ENCODE measurements around the gene GADD45A. TPM values are rescaled to one million over a fixed set of nuclear protein-coding genes. Genes with fewer than 3 reads are reported as not detected.
A peak's percentile ranks its signal among the peaks of the same experiment; 100 is the strongest.
"Not testable (repeated sequence)": the region's sequence is repeated elsewhere in the genome, so short reads cannot be mapped to it uniquely, and the experiment has no call there.

The GADD45A gene
- total and polyA plus RNA-seq, 12 donors, result 5.3 to 26.9 (median 13.1) TPM

DNA sequence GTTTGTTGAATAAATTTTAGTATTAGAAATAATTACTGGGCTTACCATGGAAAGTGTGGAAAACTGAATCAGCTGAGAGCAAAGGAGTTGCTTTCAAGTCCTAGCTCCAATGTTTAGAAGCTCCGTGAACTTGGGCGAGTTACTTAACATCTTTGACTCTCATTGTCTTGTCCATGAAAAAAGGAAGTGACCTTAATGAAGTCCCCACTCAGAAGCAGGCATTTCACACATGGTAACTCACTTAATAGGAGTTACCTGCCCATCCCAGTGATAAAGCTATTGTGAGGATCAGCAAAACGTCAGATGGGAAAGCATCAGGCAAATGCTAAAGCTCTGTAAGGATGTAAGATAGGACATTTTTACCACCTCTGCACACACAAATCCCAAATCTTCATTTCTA lies 34.0 kb upstream of the GADD45A start:
- TF ChIP-seq, protein P1, sequence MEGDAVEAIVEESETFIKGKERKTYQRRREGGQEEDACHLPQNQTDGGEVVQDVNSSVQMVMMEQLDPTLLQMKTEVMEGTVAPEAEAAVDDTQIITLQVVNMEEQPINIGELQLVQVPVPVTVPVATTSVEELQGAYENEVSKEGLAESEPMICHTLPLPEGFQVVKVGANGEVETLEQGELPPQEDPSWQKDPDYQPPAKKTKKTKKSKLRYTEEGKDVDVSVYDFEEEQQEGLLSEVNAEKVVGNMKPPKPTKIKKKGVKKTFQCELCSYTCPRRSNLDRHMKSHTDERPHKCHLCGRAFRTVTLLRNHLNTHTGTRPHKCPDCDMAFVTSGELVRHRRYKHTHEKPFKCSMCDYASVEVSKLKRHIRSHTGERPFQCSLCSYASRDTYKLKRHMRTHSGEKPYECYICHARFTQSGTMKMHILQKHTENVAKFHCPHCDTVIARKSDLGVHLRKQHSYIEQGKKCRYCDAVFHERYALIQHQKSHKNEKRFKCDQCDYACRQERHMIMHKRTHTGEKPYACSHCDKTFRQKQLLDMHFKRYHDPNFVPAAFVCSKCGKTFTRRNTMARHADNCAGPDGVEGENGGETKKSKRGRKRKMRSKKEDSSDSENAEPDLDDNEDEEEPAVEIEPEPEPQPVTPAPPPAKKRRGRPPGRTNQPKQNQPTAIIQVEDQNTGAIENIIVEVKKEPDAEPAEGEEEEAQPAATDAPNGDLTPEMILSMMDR (IDR thresholded peaks at IDR 0.05), result no peak
- TF ChIP-seq POLR2A (IDR thresholded peaks at IDR 0.05), result no peak
- intact Hi-C loops (cut with DNase I), result no loop called here
- Histone ChIP-seq H3K9me3 (replicated peaks in 1 of 3) (no peaks in the 10 kb centered on the region), H3K4me3 (no peak overlapping the region), H3K36me3 (replicated peaks in 1 of 2) (no peaks in the 10 kb centered on the region), H3K27ac (no peak overlapping the region), H3K4me1 (replicated peaks in 1 of 2) (peaks cover 14 to 18% of the 10 kb centered on the region in 2 donors), H3K27me3 (no peaks in the 10 kb centered on the region)
- WGBS, 4 donors, result 67 to 74% (median 69%) methylated on average over 3 of the region's 3 CpGs
- no peak for DNase-seq

DNA sequence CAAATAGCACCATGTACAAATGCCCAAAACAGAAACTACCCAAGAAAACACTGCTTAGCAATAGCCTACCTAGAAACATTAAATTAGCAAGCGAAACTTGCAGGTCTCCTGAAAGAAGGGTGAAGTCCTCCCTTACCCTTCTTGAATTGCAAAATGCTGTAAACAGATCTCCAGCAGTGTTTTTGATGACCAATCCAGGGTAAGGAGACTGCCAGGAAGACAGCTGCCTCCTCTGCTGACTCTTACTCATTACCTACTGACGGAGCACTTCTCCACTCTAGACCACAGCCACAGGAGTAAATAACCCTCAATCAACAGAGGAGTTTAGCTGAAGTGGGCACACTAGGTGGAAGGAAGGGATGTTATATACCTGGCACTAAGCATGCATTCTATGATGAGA lies 32.2 kb upstream of the GADD45A start:
- Histone ChIP-seq H3K36me3 (replicated peaks in 1 of 2) (no peaks in the 10 kb centered on the region), H3K27me3 (no peaks in the 10 kb centered on the region), H3K9me3 (replicated peaks in 1 of 3) (no peaks in the 10 kb centered on the region), H3K4me3 (no peak overlapping the region), H3K27ac (no peak overlapping the region), H3K4me1 (replicated peaks in 1 of 2) (peaks cover 0 to under 1% of the 10 kb centered on the region in 2 donors)
- DNase-seq, result peak in 3 of 7 donors; percentile 12 to 24 (median 19)
- WGBS, 4 donors, result 56 to 76% (median 70%) methylated on average over 2 of the region's 2 CpGs
- TF ChIP-seq, protein P1 (IDR thresholded peaks at IDR 0.05), result no peak
- TF ChIP-seq POLR2A (IDR thresholded peaks at IDR 0.05), result no peak
- intact Hi-C loops (cut with DNase I), result no loop called here

DNA sequence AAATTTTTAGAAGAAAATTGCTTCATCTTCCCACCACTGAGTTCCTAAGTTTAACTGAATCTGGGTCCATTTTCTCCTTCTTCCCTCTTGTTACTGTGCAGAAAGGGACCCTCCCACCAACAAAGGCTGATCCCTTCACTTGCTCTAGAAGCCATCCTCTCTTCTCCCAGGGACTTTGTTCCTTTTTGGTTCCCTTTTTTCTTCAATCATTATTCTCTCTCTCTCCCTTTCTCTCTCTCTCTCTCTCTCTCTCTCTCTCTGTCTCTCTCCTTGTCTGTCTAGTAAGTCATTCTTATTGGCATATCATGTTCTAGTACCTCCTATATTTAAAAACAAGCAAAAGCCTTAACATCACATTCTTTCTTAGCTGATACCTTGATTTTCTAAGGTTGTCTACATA lies 31.7 kb upstream of the GADD45A start:
- TF ChIP-seq POLR2A (IDR thresholded peaks at IDR 0.05), result no peak
- TF ChIP-seq, protein P1 (IDR thresholded peaks at IDR 0.05), result no peak
- Histone ChIP-seq H3K27me3 (no peaks in the 10 kb centered on the region), H3K36me3 (replicated peaks in 1 of 2) (no peaks in the 10 kb centered on the region), H3K9me3 (replicated peaks in 1 of 3) (no peaks in the 10 kb centered on the region), H3K27ac (no peak overlapping the region), H3K4me1 (replicated peaks in 1 of 2) (no peaks in the 10 kb centered on the region), H3K4me3 (no peak overlapping the region)
- no peak for DNase-seq
- intact Hi-C loops (cut with DNase I), result no loop called here

DNA sequence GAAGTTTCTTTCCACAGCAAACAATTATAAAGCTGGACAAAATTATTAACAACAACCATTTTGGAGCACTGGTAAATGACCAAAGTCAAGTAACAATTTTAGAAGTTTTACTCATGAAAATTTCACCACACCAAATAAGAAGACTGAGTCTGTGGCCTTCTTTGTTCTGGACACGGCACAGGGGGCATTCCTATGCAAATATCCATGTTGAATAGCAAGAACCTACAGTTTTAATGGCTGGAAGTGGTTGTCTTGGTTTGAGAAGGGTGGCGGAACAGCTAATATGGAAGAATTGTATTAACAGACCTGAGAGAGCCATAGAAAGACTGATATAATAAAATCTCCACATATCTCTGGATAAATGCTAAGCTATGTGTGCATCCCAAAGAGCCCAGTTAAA lies 29.4 kb upstream of the GADD45A start:
- H3K9me3 ChIP-seq (replicated peaks in 1 of 3), result no peaks in the 10 kb centered on the region
- no peak overlapping the region for H3K27ac ChIP-seq
- no peaks in the 10 kb centered on the region for H3K36me3 ChIP-seq (replicated peaks in 1 of 2)
- no peak overlapping the region for H3K4me3 ChIP-seq
- 92 to 98% (median 94%) methylated on average over 2 of the region's 2 CpGs for WGBS, 4 donors
- DNase-seq, result no peak
- no peaks in the 10 kb centered on the region for H3K4me1 ChIP-seq (replicated peaks in 1 of 2)
- intact Hi-C loops (cut with DNase I), result no loop called here
- no peak for TF ChIP-seq POLR2A (IDR thresholded peaks at IDR 0.05)
- TF ChIP-seq, protein P1 (IDR thresholded peaks at IDR 0.05), result no peak
- H3K27me3 ChIP-seq, result no peaks in the 10 kb centered on the region

DNA sequence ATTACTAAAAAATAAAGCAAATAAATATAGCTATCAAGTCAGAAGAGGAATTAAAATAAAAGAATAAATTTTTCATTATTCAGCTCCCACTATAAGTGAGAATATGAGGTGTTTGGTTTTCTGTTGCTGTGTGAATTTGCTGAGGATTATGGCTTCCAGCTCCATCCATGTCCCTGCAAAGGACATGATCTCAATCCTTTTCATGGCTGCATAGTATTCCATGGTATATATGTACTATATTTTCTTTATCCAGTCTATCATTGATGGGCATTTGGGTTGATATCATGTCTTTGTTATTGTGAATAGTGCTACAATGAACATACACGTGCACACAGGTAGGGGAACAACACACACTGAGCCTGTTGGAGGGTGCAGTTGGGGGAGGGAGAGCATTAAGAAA lies 27.8 kb upstream of the GADD45A start:
- H3K36me3 ChIP-seq (replicated peaks in 1 of 2); DNase-seq; H3K27ac ChIP-seq; H3K27me3 ChIP-seq; H3K4me1 ChIP-seq (replicated peaks in 1 of 2); intact Hi-C loops (cut with DNase I); H3K9me3 ChIP-seq (replicated peaks in 1 of 3); H3K4me3 ChIP-seq: not testable (repeated sequence)
- WGBS, 4 donors, result 72 to 85% (median 79%) methylated on average over 1 of the region's 1 CpG
